Esophagus muscularis mucosa (tissue), 4 donors: ENCODE results near the gene CAD. TPM values are rescaled to one million over a fixed set of nuclear protein-coding genes. Genes with fewer than 3 reads are reported as not detected.

Experiments
- total RNA-seq, 4 donors: library from RNA; depleted of rRNA; stranded (reverse); fragments of >200 nt; gene quantifications; one replicate each; pipeline versions ENCODE4 v1.1.0 to v1.2.1, GENCODE V29; 2016

Gene CAD
- total RNA-seq, 4 donors from 2014 or later, result 12.4 to 28.3 (median 16.6) TPM

Other genes starting within 250 kb of the CAD start
- 10 to 100 TPM in 3 of 4 donors, 1 to 10 TPM in 1; 9.3 to 23.0 (median 13.4) TPM for gene MAPRE3, start 246.7 kb upstream of the CAD start, total RNA-seq
- 10 to 100 TPM; 26.7 to 47.7 (median 35.3) TPM for gene TMEM214, start 184.4 kb upstream of the CAD start, total RNA-seq
- gene AGBL5, start 165.7 kb upstream of the CAD start, total RNA-seq, result 10 to 100 TPM; 19.5 to 29.2 (median 24.1) TPM
- gene OST4, start 145.7 kb upstream of the CAD start, total RNA-seq, result 100 to 1,000 TPM; 200 to 352 (median 243) TPM
- gene EMILIN1, start 138.8 kb upstream of the CAD start, total RNA-seq, result 100 to 1,000 TPM; 126 to 288 (median 168) TPM
- gene KHK, start 130.6 kb upstream of the CAD start, total RNA-seq, result 1 to 10 TPM; 1.2 to 6.3 (median 1.7) TPM
- gene CGREF1, start 98.2 kb upstream of the CAD start, total RNA-seq, result 1 to 10 TPM in 1 of 4 donors, under 1 TPM in 2, not detected in 1; 0.50 to 1.4 (median 0.92) TPM
- gene ABHD1, start 93.6 kb upstream of the CAD start, total RNA-seq, result under 1 TPM in 1 of 4 donors, not detected in 3; 0.92 TPM
- 10 to 100 TPM; 39.9 to 64.7 (median 48.3) TPM for gene PREB, start 82.7 kb upstream of the CAD start, total RNA-seq
- gene PRR30, start 78.0 kb upstream of the CAD start, total RNA-seq, result not detected
- not detected for gene TCF23, start 68.4 kb upstream of the CAD start, total RNA-seq
- 100 to 1,000 TPM; 118 to 143 (median 130) TPM for gene ATRAID, start 5.3 kb upstream of the CAD start, total RNA-seq
- gene SLC5A6, start 5.1 kb upstream of the CAD start, total RNA-seq, result 10 to 100 TPM in 3 of 4 donors, 1 to 10 TPM in 1; 7.5 to 21.5 (median 13.6) TPM
- gene SLC30A3, start 45.7 kb downstream of the CAD start, total RNA-seq, result not detected
- gene DNAJC5G, start 58.1 kb downstream of the CAD start, total RNA-seq, result under 1 TPM in 1 of 4 donors, not detected in 3; 0.42 TPM
- under 1 TPM in 1 of 4 donors, not detected in 3; 0.32 TPM for gene TRIM54, start 65.1 kb downstream of the CAD start, total RNA-seq
- gene UCN, start 91.1 kb downstream of the CAD start, total RNA-seq, result 1 to 10 TPM; 1.8 to 6.1 (median 3.3) TPM
- 10 to 100 TPM; 46.7 to 70.2 (median 60.6) TPM for gene MPV17, start 105.7 kb downstream of the CAD start, total RNA-seq
- gene GTF3C2, start 139.4 kb downstream of the CAD start, total RNA-seq, result 10 to 100 TPM; 27.5 to 44.3 (median 31.6) TPM
- 10 to 100 TPM; 39.0 to 50.1 (median 44.9) TPM for gene EIF2B4, start 153.0 kb downstream of the CAD start, total RNA-seq
- gene SNX17, start 153.2 kb downstream of the CAD start, total RNA-seq, result 100 to 1,000 TPM in 3 of 4 donors, 10 to 100 TPM in 1; 84.7 to 151 (median 124) TPM
- 10 to 100 TPM in 3 of 4 donors, 1 to 10 TPM in 1; 8.3 to 14.5 (median 11.4) TPM for gene ZNF513, start 163.4 kb downstream of the CAD start, total RNA-seq
- 10 to 100 TPM; 46.1 to 71.8 (median 62.7) TPM for gene PPM1G, start 192.2 kb downstream of the CAD start, total RNA-seq
- gene NRBP1, start 211.3 kb downstream of the CAD start, total RNA-seq, result 10 to 100 TPM; 74.8 to 96.0 (median 85.8) TPM
- under 1 TPM in 1 of 4 donors, not detected in 3; 0.45 TPM for gene KRTCAP3, start 225.0 kb downstream of the CAD start, total RNA-seq